ENCODE measurements around the gene MOK.
"Not testable (repeated sequence)": the region's sequence is repeated elsewhere in the genome, so short reads cannot be mapped to it uniquely, and the experiment has no call there.

The MOK gene

DNA sequence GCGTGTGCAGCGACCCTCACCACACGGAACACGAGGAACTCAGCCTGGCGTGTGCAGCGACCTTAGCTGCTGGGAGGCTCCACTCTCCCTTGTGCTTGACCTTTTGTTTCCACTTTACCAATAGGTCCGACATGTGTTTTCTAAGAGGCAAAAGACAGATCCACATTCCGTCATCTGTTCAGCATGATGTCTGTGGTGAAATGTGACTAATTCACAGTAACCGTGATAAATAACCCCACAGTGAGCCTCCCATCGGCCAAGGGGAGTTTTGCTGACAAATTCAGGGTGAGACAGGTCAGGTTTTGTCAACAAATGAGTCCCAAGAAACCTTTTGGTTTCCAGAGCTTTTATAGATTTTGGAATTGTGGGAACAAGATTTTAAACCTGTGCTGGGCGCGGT lies 55.9 kb downstream of the MOK start:
- no peak for DNase-seq (ENCODE audit: low read depth in 2 of 2, low spot score in 1 of 2)

- DNase-seq (ENCODE audit: low read depth in 2 of 2, low spot score in 1 of 2): no peak
Observed at GRCh38 chr14:102248121-102248520, 56.8 kb downstream of the MOK start.

DNA sequence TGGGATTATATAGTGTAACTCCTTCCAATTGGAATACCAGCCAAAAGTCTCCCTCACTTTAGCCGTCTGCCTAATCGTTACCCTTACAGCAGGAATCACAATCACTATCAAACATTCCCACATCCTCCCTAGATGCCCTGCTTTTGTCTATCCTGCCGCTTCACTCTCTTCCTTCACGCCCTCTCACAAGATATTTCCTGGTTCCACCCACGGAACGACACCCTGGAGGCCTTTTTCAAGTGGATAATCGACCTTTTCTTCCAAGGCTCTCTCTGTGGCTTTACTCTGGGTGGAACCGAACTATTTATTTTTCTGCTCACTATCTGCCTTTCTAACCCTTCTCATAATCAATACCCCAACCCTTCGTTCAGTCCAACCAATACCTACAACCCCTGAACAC lies 58.9 kb downstream of the MOK start:
- DNase-seq (ENCODE audit: low read depth in 2 of 2, low spot score in 1 of 2): no peak

GRCh38 chr14:102243795-102244194 lies 61.2 kb downstream of the MOK start:
- not testable (repeated sequence) for DNase-seq (ENCODE audit: low read depth in 2 of 2, low spot score in 1 of 2)

GRCh38 chr14:102241147-102241546 lies 63.8 kb downstream of the MOK start:
- DNase-seq (ENCODE audit: low read depth in 2 of 2, low spot score in 1 of 2): no peak

DNA sequence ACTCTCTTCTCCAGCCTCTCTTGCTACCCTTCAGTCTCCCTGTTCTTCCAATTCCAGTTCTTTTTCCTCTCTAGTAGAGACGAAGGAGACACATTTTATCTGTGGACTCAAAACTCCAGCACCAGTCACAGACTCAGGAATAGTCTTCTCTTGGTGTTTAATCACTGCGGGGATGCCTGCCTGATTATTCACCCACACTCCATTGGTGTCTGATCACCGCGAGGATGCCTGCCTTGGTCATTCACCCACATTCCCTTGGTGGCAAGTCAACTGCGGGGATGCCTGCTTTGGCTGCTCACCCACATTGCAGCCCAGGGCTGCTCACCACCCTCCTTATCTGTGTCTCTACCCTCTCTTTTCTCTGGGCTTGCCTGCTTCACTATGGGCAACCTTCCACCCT lies 64.5 kb downstream of the MOK start:
- not testable (repeated sequence) for DNase-seq (ENCODE audit: low read depth in 2 of 2, low spot score in 1 of 2)

DNA sequence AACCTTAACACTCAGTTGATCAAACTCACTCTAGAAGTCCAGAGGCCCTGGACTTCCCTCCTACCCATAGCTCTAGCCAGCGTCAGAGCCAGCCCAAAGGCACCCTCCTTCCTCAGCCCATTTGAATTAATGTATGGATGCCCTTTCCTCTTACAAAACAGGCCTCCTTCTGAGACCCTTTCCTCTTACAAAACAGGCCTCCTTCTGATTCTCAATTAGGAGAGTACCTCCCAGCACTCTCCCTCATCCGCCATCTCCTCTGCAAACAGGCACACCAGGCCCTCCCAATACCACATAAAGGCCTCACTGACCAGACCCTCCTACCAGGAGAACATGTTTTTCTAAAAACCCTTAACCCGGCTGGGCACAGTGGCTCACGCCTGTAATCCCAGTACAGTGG lies 65.7 kb downstream of the MOK start:
- DNase-seq (ENCODE audit: low read depth in 2 of 2, low spot score in 1 of 2): no peak

GRCh38 chr14:102238766-102239165 lies 66.2 kb downstream of the MOK start:
- no peak for DNase-seq (ENCODE audit: low read depth in 2 of 2, low spot score in 1 of 2)

GRCh38 chr14:102238131-102238530 lies 66.8 kb downstream of the MOK start:
- no peak for DNase-seq (ENCODE audit: low read depth in 2 of 2, low spot score in 1 of 2)

- DNase-seq (ENCODE audit: low read depth in 2 of 2, low spot score in 1 of 2): no peak
Observed at GRCh38 chr14:102236026-102236425, 68.9 kb downstream of the MOK start.

DNA sequence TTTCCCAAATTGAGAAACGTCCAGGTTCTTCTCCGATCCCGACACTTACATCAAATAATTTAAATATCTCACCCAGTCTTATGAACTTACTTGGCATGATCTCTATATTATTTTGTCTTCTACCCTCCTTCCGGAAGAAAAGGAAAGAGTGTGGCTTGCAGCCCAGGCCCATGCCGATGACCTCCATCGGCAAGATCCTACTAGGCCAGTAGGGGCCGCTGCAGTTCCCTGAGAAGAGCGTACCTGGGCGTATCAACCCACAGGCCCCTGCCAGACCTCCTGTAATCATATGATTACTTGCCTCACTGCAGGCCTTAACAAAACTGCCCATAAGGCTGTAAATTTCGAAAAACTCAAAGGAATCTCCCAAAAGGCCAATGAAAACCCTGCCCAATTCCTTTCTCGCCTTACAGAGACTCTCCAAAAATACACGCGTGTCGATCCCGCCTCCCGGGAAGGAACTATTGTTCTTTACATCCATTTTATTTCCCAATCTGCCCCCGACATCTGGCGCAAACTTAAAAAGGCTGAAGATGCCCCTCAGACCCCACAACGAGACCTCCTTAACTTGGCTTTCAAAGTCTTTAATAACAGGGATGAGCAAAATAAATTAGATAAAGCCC lies 69.6 kb downstream of the MOK start:
- DNase-seq (ENCODE audit: low read depth in 2 of 2, low spot score in 1 of 2): peak; percentile 24 to 48

GRCh38 chr14:102234331-102235264 lies 70.4 kb downstream of the MOK start:
- DNase-seq (ENCODE audit: low read depth in 2 of 2, low spot score in 1 of 2): no peak

GRCh38 chr14:102233081-102233480 lies 71.9 kb downstream of the MOK start:
- no peak for DNase-seq (ENCODE audit: low read depth in 2 of 2, low spot score in 1 of 2)

GRCh38 chr14:102232348-102232625 lies 72.7 kb downstream of the MOK start:
- DNase-seq (ENCODE audit: low read depth in 2 of 2, low spot score in 1 of 2): no peak

DNA sequence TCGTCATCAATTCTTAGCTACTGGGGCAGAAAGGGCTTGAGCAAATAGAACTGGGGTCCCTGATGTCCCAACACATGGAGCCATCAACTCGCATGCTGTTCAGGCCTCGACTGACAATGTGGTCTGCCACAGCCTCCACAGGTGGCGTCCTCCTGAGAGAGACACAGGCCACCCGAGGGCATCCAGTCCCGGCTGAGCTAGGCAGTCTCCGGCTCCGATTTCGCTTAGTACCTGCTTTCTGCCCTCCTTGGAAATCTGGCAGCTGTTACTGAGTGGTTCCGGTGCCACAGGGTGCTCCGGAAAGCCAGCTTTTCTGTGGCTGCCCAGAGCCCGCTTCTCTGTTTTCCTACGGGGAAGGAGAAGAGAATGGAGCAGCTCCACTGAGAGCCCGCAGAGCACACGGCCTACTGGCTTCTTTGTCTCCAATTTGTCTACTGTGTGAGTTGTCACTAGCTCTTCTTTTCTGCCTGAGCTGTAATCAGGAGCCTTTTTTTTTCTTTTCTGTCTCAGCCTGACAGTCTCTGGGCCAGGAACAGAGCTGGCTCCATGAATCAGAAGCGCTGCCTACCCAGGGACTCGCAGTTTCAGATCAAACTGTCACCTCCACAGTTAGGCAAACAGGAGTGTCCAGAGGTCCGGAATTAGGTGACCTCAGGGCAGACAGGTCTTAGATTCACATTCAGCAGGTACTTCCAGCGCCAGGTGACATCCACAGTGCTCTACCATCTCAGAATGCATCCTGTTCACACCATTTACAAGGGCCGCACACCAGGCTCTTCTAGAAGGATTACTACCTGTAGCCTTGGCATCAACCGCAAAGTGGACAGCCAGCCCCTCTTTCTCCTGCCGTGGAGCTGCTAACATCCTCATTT lies 73.3 kb downstream of the MOK start:
- no peak for DNase-seq (ENCODE audit: low read depth in 2 of 2, low spot score in 1 of 2)

DNA sequence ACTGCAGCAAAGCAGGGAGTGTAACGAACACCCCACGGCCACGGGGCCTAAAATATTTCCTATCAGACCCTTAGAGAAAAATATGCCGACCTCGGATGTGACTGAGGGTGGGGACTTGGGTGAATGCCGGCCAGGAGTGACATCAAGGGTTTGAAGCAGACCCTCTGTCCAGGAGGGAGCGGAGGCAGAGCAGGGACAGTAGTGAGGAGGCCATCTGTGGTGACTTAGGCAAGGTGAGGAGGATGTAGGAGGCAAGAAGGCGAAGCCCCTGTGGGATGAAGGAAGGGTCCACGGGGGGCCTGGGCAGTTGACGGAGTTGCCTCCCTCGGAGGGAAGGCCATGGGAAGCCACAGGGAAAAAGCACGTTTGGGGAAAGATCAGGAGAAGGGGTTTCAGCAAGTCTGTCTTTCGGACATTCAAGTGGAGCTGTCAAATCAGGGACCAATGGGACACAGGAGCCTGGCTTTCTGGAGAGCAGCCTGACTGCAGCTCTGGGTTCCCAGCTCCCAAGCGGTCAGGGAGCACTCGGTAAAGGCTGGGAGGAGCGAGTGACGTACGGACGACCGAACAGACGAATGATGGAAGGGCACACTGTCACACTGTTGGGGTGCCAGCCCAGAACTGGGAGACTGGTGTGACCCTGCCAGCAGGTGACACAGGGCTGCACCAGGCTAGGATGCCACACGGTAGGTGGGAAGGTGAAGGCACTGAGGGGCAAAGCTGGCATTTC lies 74.3 kb downstream of the MOK start:
- DNase-seq (ENCODE audit: low read depth in 2 of 2, low spot score in 1 of 2): no peak

GRCh38 chr14:102229739-102230092 lies 75.2 kb downstream of the MOK start:
- no peak for DNase-seq (ENCODE audit: low read depth in 2 of 2, low spot score in 1 of 2)

DNA sequence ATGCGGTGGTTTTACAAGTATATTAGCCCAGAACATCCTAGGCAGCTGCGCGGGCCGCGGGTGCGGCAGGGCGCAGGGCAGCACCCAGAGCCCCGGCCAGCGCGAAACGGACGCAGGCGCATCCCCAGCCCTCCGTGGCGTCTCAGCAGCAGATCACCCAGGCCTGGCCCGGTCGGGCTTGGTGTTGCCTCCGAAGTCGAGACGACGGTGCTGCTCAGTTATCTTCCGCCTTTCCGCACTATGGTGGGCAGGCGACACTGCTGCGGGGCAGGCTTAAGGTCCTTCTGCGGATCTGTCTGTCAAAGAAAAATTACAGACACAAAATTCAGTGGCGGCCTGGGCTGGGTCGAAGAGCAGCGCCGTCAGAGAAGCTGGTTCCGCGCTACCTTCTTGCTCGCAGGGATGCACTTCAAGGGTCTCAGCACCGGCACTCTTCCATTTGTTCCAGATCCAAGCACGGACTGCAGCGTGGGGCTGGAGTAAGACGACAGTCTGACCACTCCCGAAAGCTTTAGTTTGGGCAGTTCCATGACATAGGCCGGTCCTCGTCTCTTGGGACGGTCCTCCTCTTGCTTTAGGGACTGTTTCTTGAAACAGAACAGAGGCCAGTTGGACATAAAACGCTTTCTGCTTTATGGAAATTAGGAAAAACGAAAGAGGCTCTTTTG lies 75.8 kb downstream of the MOK start:
- DNase-seq (ENCODE audit: low read depth in 2 of 2, low spot score in 1 of 2): no peak

- DNase-seq (ENCODE audit: low read depth in 2 of 2, low spot score in 1 of 2): no peak
Observed at GRCh38 chr14:102227184-102227964, 77.6 kb downstream of the MOK start.
